Esophagus muscularis mucosa (tissue), 4 donors: Measurements from ENCODE around the gene SPINK4.

Source experiments
- EP300 ChIP-seq: sonication (generic); formaldehyde crosslinking; IDR thresholded peaks from one replicate; pipeline ENCODE4 v1.6.1; 2017; ENCODE audit warnings: antibody characterized with exemption
- POLR2A ChIP-seq: fragments of 450-650 bp; IDR thresholded peaks from one replicate; pipeline ENCODE4 v1.6.1; 2017; ENCODE audit warnings: antibody characterized with exemption, moderate library complexity, mild to moderate bottlenecking, low read depth
- TF ChIP-seq, protein P1 (sequence below), 3 experiments: fragments of 200-600 bp in 2 of 3; fragments of 450-650 bp in 1 of 3; sonication (generic) in 2 of 3; IDR thresholded peaks; one replicate each; pipeline ENCODE4 v1.5.1; 2017 to 2019; ENCODE audit warnings: antibody characterized with exemption in 3 of 3, mild to moderate bottlenecking in 2 of 3, moderate library complexity in 1 of 3

DNA sequence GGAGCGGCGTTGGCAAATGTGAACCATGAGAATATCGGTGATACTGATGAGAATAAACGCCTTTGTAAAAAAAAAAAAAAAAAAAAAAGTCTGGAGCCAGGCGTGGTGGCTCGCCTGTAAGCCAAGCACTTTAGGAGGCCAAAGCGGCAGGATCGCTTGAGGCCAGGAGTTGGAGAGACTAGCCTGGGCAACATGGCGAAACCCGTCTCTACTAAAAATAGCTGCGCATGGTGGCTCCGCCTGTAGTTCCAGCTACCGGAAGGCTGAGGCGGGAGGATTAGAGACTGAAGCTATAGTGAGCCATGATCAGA is 49.9 kb downstream of the SPINK4 start:
- TF ChIP-seq, protein P1, sequence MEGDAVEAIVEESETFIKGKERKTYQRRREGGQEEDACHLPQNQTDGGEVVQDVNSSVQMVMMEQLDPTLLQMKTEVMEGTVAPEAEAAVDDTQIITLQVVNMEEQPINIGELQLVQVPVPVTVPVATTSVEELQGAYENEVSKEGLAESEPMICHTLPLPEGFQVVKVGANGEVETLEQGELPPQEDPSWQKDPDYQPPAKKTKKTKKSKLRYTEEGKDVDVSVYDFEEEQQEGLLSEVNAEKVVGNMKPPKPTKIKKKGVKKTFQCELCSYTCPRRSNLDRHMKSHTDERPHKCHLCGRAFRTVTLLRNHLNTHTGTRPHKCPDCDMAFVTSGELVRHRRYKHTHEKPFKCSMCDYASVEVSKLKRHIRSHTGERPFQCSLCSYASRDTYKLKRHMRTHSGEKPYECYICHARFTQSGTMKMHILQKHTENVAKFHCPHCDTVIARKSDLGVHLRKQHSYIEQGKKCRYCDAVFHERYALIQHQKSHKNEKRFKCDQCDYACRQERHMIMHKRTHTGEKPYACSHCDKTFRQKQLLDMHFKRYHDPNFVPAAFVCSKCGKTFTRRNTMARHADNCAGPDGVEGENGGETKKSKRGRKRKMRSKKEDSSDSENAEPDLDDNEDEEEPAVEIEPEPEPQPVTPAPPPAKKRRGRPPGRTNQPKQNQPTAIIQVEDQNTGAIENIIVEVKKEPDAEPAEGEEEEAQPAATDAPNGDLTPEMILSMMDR (IDR thresholded peaks at IDR 0.05) = no peak
- TF ChIP-seq EP300 (no peak), POLR2A (no peak)
